Activated T-cell treated with anti-CD3 and anti-CD28 coated beads for 24 hours (primary cell): ENCODE measurements around the gene DCPS.

ENCODE experiments used
- DNase-seq: peaks from one replicate; pipeline ENCODE4 v3.0.0-alpha.2; 2020; ENCODE audit warnings: low read depth

Gene DCPS

DNA sequence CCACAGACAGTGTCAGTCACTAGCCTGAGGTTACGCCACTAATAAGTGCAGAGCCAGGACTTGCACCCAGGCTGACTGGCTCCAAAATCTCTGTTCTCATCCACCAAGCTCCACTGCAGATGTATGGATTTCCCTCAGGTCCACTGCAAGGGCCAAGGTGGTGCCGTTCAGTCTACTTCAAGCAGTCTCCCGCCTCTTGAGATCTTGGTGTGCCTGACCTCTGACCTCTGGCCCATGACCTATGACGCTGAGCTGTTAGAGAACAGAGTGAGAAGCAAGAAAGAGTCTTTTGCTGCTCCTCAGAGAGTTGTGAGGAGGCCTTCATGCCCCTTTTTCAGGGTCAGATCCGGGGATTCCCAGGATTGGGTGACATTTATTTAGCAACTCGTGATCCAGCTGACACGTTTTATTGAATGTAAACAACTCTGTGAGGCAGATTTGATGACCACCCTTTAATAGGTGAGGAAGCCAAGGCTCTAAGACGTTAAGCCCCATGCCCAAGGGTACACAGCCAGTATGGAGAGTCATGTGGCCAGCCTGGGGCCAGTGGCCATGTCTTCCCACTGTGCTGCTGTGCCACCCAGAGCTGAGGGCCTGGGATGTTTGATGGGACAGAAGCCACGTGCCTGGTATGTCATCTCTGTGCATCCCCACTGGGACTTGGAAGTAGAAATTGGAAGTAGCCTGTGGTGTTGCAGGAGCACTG lies 25.2 kb downstream of the DCPS start:
- DNase-seq, result no peak

GRCh38 chr11:126329644-126330211 lies 25.9 kb downstream of the DCPS start:
- DNase-seq, result no peak

DNA sequence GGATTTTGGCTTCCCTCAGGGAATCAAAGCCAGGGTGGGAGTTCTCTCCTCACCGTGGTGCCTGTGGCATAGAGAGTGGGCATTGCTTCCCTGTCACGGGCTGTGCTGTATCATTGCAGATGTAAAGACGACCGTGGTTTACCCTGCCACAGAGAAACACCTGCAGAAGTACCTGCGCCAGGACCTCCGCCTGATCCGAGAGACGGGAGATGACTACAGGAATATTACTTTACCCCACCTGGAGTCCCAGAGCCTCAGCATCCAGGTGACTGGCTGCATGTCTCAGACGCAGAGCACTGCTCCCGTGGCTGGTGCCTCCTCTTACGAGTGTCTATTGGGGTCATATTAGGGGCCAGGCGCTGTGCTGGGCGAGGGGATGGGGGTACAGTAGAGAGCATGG lies 27.4 kb downstream of the DCPS start:
- DNase-seq, result no peak

DNA sequence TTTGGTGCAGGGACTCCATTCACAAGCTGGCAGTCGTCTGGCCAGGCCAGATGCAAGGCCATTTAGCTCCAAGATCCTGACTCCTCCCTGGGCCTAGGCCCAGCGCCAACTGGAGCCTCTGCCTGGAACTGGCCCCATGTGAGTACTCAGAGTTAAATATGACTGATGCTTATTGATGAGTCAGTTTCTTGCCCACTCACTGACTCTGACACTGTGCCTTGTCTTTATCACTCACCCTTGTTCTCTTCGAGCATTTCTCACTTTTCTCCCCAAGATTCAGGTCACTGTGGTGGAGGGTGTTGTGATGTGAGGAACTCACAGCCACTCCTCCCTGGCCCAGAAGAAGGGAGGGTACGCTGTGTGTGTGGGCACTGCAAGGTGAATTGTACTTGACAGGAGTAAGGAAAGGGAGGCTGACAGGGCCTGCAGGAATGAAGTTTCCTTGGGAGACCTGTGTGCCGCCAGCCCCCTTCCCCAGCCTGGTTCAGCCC lies 28.4 kb downstream of the DCPS start:
- DNase-seq, result no peak

DNA sequence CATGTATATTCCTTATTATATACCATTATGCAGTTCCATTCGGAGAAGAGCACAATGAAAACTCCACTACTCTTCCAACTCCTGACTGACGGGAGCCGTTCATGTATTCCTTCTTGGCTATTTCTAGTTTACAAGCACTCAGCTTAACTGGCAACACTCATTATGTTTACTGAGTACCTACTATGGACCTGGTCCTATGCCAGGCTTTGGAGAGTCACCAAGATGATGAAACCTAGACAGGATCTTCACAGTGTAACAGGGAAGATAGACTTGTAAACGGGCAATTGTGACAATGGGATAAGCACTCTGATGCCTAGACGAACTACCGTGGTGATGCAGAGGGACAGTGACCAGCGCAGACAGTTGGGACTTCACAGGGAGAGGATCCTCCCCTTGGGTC lies 29.3 kb downstream of the DCPS start:
- no peak for DNase-seq

DNA sequence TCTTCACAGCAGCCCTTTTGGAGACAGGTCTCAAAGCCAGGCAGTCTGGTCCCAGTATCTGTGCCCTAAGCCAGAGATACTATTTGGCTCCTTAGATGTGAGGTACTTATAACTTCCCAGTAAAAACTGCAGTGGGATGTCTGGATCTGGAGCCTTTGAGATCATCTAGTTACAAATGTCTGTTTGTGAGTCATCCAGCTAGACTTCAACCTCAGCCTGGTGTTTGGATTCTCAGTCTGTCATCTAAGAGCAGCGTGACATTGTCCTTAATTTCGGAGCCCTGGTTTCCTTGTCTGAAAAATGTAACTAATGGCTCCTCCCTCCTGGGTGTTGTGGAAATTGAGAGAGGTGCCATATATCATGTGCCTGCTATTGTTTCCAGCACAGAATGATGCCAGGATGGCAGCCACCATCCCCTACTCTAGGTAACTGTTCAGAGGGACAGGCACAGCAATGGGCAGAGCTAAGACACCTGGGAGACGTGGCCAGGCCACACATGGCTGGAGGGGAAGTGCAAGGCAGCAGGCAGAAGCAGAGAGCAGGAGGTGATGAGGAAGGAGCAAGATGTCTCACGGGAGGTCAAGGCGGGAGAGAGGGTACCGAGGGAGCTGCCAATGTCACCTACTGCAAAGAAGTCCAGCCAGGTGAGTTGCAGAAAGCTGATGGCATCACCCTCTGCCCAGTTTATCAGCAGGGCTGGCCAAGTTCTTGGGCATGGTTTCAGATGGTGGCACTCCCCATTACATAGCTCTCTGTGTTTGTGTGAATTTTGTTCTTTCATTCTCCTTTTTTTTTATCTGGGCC lies 31.0 kb downstream of the DCPS start:
- DNase-seq, result no peak

DNA sequence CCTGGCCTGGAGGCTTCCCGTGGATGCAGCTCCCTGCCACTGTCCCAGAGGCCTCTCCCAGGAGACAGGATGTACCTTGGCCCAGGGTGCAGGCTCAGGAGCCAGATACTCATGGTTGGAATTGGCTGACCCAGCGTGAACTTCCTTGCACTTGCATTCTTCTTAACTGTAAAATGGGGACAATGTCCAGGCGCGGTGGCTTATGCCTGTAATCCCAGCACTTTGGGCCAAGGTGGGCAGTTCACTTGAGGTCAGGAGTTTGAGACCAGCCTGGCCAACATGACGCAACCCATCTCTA lies 31.6 kb downstream of the DCPS start:
- DNase-seq, result no peak

DNA sequence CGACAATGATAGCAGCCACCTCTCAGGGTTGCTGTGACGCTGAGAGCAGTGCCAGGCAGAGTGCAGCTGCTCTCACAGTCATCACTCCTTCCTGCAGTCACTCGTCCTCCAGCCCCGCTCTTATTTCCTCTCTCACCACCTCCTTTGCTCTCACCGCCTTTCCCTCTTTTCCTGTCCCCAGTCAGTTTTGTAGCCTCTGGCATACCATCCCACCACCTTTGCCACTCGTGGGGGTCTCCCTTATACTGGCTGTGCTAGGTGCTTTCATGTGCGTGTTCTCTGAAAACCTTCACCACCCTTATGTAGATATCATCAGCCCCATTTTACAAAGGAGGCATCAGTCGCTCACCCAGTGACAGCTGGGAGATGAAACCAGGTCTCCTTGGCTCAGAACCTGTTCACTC lies 32.3 kb downstream of the DCPS start:
- DNase-seq, result no peak

- DNase-seq, result no peak
Observed at GRCh38 chr11:126336671-126337101, 32.8 kb downstream of the DCPS start.

- no peak for DNase-seq
Observed at GRCh38 chr11:126337126-126337473, 33.2 kb downstream of the DCPS start.

DNA sequence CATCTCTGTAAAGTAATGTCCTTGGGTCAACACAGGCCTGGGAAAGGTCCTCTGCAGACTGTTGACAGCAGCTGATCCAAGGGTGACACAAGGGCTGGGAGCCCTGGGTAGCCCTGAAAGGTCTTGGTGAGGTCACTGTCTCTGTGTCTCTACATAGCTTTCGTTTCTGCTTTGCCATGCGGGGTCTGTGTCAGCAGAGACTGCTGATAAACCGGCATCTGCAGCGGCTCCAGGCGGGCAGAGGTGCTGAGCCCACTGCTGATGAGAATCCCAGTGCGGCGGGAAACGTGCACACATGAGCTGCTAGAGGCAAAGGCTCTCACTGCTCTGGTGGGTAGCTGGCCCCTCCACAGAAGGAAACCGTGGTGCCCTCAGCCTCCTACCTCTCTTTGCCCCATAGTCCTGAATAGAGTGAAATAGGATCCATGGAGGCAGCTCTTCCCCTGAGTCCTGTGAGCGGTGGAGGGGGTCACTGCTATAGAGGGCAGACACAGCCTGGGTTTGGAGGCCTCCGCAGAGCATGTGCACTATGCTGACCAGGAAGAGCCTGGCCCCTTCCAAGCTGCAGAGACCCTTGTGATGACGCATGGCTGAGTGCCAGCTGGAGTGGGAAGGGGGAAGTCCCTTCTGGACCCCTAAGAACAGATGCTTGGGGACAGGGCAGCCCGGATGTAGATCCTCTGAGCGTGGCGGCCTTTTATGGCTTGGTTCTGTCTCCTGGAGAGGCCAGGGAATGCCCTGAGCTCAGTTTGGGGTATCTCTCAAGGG lies 33.8 kb downstream of the DCPS start:
- no peak for DNase-seq

DNA sequence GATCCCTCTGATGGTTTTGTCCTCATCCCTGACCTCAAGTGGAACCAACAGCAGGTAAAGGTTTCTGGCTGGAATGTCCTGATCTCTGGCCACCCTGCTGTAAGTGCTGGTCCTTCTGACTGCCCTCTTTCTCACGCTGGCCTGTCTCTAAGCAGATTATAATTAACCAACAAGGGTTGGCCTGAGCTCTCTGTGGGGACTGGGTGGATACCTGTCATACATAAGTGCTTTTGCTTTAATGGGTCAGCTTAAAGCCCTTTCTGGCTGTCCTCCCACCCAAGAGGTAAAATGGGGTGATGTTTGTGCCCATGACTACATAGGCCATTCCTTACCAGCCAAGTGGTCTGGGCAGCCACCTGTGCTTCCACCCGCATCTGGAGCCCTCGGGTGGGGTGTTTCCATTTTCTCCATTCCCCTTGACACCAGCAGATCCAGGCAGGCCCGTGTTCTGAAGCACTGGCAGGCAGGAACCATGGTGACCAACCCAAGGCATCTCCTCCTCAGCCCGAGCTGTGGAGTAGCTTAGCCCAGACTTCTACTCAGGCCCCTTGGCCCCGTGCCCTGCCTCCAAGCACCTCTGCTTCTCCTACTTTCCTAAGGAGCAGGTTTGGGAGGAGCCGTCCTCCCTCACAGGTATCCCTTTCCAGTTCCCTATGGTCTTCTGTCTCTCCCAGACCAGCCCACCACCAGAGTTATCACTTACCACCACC lies 34.6 kb downstream of the DCPS start:
- no peak for DNase-seq

GRCh38 chr11:126339073-126339862 lies 35.4 kb downstream of the DCPS start:
- no peak for DNase-seq

- DNase-seq, result no peak
Observed at GRCh38 chr11:126339863-126340434, 36.1 kb downstream of the DCPS start.

DNA sequence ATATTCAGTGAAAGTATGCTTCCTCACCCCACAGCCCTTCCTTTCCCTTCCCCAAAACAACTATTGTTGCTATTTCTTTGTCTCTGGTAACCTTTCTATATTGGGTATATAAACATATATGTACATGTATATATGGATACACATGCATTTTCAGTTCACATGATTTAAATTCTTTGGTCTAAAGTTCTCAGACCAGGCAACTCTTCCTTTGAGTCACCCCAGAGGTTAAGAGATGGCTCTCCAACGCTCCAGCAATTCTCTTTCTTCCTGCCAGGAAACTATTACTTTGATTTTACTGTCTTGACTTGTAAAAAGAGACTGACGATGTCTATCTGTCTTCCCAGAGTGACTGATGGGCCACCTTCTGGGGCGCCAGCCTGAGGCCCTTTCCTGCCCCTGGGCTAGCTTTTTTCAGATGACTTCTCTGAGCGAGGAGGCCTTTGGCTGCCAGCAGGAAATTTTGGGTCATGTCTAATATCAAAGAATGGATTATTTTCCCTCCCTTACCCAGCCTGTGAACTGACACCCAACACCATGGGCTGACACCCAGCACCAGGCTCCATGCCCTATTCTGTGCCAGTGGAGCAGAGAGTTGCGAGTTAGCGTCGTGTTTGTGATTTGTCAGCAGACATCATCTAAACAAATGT lies 37.2 kb downstream of the DCPS start:
- no peak for DNase-seq

- DNase-seq, result no peak
Observed at GRCh38 chr11:126341760-126342161, 37.9 kb downstream of the DCPS start.

GRCh38 chr11:126343051-126343450 lies 39.2 kb downstream of the DCPS start:
- no peak for DNase-seq

DNA sequence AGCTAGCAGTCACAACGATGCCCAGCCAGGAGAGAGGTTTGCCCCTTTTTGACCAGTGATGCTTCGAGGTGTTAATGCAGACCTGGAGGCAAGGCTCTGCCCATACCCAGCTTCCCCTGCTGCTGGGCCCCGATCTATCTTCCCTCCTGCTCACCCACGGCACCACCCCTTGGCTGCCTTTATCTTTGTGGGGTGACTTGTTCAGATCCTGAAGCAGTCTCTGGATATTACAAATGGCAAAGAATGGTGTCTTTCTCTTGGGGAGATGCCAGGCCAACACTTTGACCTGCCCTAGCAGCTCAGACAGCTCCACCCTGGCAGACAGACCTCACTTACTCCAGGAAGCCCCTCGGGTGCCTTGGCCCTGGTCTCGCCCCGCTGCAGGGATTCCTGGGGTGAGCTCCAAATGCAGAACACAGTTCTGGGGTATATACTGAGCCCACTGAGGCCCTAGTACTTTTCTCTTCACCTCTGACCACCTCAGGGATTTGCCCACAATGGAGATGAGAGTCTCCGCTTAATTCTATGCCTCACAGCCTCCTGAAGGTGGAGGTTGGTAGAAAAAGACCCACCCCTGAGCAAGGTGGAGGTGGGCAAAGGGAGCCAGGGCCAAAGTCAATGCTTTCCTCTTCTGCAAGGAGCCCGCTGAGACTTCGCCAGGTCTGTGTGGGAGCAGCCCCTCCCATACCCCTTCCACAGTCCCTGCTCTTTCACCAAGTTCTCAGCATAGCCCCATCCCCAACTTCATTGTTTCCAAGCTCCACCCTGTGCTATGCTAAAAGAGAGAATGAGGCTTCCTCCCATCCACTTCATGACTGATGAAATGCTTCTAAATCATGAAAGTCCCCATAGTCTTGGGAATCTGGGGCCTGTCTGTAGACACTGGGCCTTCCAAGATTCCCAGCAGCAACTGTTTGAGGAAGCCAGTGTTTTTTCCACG lies 40.6 kb downstream of the DCPS start:
- DNase-seq, result no peak

DNA sequence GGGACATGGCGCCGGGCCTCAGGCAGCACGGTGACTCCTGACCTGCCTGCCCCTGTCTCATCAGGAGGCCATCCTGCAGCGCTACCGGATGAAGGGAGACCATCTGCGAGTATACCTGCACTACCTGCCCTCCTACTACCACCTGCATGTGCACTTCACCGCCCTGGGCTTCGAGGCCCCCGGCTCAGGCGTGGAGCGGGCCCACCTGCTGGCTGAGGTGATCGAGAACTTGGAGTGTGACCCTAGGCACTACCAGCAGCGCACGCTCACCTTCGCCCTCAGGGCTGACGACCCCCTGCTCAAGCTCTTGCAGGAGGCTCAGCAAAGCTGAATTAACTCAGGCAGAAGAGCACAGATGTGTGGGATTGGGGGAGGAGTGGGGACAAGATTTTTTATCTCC lies 41.4 kb downstream of the DCPS start:
- DNase-seq, result no peak
